HUES64 (cell line): ENCODE data around the gene TAF11.
"Not testable (repeated sequence)": the region's sequence is repeated elsewhere in the genome, so short reads cannot be mapped to it uniquely, and the experiment has no call there.

Experiments used
- H3K27ac ChIP-seq: 2 replicates; pipeline ENCODE4 v1.7.0; 2013; ENCODE audit warnings: low read depth, low read length, inconsistent platforms
- H3K27me3 ChIP-seq: 2 replicates; pipeline ENCODE4 v1.6.1; 2013; ENCODE audit warnings: mild to moderate bottlenecking, low read length; ENCODE audit not compliant: insufficient read depth
- H3K36me3 ChIP-seq: 2 replicates; pipeline ENCODE4 v1.6.1; 2013; ENCODE audit warnings: mild to moderate bottlenecking, low read length; ENCODE audit not compliant: insufficient read depth
- H3K4me1 ChIP-seq: 2 replicates; pipeline ENCODE4 v1.6.1; 2013; ENCODE audit warnings: mild to moderate bottlenecking, low read length, moderate library complexity; ENCODE audit not compliant: insufficient read depth
- H3K4me3 ChIP-seq: 2 replicates; pipeline ENCODE4 v1.5.1; 2013; ENCODE audit warnings: mild to moderate bottlenecking, low read length, moderate library complexity
- H3K9ac ChIP-seq: 2 replicates; pipeline ENCODE4 v1.6.1; 2013; ENCODE audit warnings: mild to moderate bottlenecking, low read depth, low read length
- H3K9me3 ChIP-seq: 2 replicates; pipeline ENCODE4 v1.6.1; 2013; ENCODE audit warnings: low read depth, low read length; ENCODE audit not compliant: insufficient read depth
- WGBS: fragments of 150-250, 120-280 bp; methylation state at CpG from one replicate; pipeline ENCODE4 v1.1.7; 2013; ENCODE audit warnings: missing lambda C conversion rate; 5-methylcytosine and 5-hydroxymethylcytosine counted together

TAF11 gene

DNA sequence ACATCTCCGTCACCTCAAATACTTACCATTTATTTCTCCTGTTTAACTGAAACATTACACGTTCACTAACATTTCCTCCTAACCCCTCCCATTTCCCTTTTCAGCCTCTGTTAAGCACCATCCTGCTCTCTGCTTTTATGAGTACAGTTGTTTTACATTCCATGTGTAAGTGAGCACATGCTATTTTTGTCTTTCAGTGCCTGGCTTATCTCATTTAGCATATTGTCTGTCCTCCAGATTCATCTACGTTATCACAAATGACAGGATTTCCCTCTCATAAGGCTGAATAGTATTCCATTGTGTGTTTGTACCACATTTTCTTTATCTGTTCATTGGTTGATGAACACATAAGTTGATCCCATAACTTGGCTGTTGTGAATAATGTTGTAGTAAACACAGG lies 22.7 kb downstream of the TAF11 start:
- Histone ChIP-seq H3K27me3 (no peaks in the 10 kb centered on the region), H3K4me1 (no peaks in the 10 kb centered on the region), H3K9me3 (no peaks in the 10 kb centered on the region), H3K4me3 (no peak overlapping the region), H3K9ac (no peak overlapping the region), H3K36me3 (peaks cover 48% of the 10 kb centered on the region), H3K27ac (no peak overlapping the region)
- 95% methylated on average over 3 of the region's 3 CpGs for WGBS

- H3K9ac ChIP-seq = no peak overlapping the region
- no peaks in the 10 kb centered on the region for H3K27me3 ChIP-seq
- no peaks in the 10 kb centered on the region for H3K9me3 ChIP-seq
- H3K4me1 ChIP-seq = no peaks in the 10 kb centered on the region
- H3K27ac ChIP-seq = no peak overlapping the region
- no peak overlapping the region for H3K4me3 ChIP-seq
- WGBS = 92% methylated on average over 4 of the region's 4 CpGs
- peaks cover 53% of the 10 kb centered on the region for H3K36me3 ChIP-seq
Observed at GRCh38 chr6:34864007-34864406, 23.8 kb downstream of the TAF11 start.

DNA sequence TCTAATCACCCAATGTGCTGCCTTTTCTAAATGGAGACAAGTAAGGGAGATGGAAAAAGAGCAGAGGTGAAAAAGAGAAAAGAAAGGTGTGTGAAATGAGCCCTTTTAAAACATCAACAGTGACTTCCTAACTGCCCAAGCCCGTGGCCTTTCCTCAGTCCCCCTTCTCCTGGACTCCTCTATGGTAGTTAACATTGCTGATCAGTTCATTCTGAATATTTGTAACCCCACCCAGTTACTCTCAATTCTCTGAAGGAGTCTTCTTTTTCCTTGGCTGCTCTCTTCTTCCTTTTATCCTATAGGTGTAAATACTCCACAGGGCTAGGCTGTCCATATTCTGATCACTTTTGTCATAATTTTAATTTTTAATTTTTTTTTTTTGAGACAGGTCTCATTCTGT lies 27.1 kb downstream of the TAF11 start:
- 95% methylated on average over 1 of the region's 1 CpG for WGBS
- H3K27me3 ChIP-seq = no peaks in the 10 kb centered on the region
- no peak overlapping the region for H3K4me3 ChIP-seq
- no peak overlapping the region for H3K9ac ChIP-seq
- H3K36me3 ChIP-seq = peaks cover 71% of the 10 kb centered on the region
- no peaks in the 10 kb centered on the region for H3K9me3 ChIP-seq
- H3K4me1 ChIP-seq = no peaks in the 10 kb centered on the region
- no peak overlapping the region for H3K27ac ChIP-seq

DNA sequence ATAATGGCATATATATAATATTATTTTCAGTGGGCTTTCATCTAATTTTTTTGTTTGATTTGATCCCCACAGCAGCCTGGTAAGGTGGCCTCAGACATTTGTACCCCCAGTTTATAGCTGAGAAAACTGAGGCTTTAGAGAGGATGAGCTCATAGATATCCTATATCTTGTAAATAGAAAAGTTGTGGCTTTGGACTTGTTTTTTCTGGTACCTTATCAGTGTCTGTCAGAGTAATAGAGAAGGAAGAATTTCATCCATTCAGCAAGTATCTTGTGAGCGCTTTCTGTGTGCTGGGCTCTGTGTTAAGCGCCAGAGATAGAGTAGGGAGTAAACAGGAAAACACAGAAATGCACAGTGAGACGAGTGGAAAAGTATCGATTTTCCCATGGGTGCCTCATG lies 27.9 kb downstream of the TAF11 start:
- Histone ChIP-seq H3K9me3 (no peaks in the 10 kb centered on the region), H3K27ac (no peak overlapping the region), H3K4me3 (no peak overlapping the region), H3K27me3 (no peaks in the 10 kb centered on the region), H3K9ac (no peak overlapping the region), H3K4me1 (no peaks in the 10 kb centered on the region), H3K36me3 (peaks cover 67% of the 10 kb centered on the region)
- 90% methylated on average over 4 of the region's 4 CpGs for whole genome bisulfite sequencing

GRCh38 chr6:34858681-34859080 lies 29.2 kb downstream of the TAF11 start:
- no peaks in the 10 kb centered on the region for H3K4me1 ChIP-seq
- no peaks in the 10 kb centered on the region for H3K9me3 ChIP-seq
- no peak overlapping the region for H3K4me3 ChIP-seq
- peaks cover 63% of the 10 kb centered on the region for H3K36me3 ChIP-seq
- H3K27ac ChIP-seq = no peak overlapping the region
- no peaks in the 10 kb centered on the region for H3K27me3 ChIP-seq
- WGBS = 90% methylated on average over 7 of the region's 7 CpGs
- no peak overlapping the region for H3K9ac ChIP-seq

- peaks cover 59% of the 10 kb centered on the region for H3K36me3 ChIP-seq
- WGBS = 87% methylated on average over 7 of the region's 7 CpGs
Observed at GRCh38 chr6:34855463-34855862, 32.4 kb downstream of the TAF11 start.

DNA sequence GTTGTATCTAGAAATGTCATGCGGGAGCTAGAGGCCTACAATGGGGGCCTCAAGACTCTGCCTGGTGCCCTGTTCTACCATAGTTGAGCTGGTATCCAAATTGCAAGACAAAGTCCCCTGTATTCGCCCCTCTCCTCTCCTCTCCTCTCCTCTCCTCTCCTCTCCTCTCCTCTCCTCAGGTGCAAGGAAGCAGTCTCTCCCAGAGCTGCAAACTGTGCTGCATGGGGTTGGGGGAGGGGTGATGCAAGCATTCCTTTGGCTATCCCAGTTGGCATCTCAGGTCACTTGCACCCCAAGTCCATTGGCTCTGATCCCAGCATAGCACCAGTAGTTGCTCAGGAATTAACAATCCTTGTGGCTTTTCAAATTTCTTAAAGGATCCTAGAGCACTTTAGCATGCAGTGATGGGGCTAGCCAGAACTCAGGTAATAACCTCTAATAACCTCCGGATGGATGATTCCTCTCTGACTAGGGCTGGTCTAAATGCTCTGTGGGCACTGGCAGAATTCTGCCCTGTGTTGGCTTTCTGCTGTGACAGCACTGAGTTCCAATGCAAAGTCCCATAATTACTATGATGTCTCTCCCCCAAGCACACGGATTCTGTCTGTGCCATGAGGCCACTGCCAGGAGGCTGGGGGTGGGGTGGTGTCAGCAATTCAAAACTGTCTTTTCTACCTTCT lies 35.3 kb downstream of the TAF11 start:
- Histone ChIP-seq H3K4me1 (no peaks in the 10 kb centered on the region; the same call in 1 of the 2 replicates), H3K27ac (no peak overlapping the region), H3K9ac (no peak overlapping the region), H3K4me3 (no peak overlapping the region), H3K36me3 (peaks cover 31% of the 10 kb centered on the region), H3K27me3 (no peaks in the 10 kb centered on the region), H3K9me3 (no peaks in the 10 kb centered on the region)
- 96% methylated on average over 4 of the region's 4 CpGs for WGBS

More at GRCh38 chr6:34855463-34855862, 32.4 kb downstream of the TAF11 start:
- no peaks in the 10 kb centered on the region for H3K9me3 ChIP-seq
- no peak overlapping the region for H3K9ac ChIP-seq
- H3K4me1 ChIP-seq = no peaks in the 10 kb centered on the region; the same call in 1 of the 2 replicates
- H3K4me3 ChIP-seq = no peak overlapping the region
- H3K27me3 ChIP-seq = no peaks in the 10 kb centered on the region
- no peak overlapping the region for H3K27ac ChIP-seq

- Histone ChIP-seq H3K27me3 (no peaks in the 10 kb centered on the region), H3K4me1 (no peaks in the 10 kb centered on the region; the same call in 1 of the 2 replicates), H3K9ac (no peak overlapping the region), H3K9me3 (no peaks in the 10 kb centered on the region), H3K4me3 (no peak overlapping the region), H3K27ac (no peak overlapping the region), H3K36me3 (peaks cover 19% of the 10 kb centered on the region)
- 93% methylated on average over 1 of the region's 1 CpG for WGBS
Observed at GRCh38 chr6:34851361-34851760, 36.5 kb downstream of the TAF11 start.

- H3K9ac ChIP-seq, H3K36me3 ChIP-seq, H3K4me1 ChIP-seq, H3K9me3 ChIP-seq, H3K27me3 ChIP-seq, H3K4me3 ChIP-seq, H3K27ac ChIP-seq: not testable (repeated sequence)
- WGBS = 89% methylated on average over 6 of the region's 6 CpGs
Observed at GRCh38 chr6:34849066-34849465, 38.8 kb downstream of the TAF11 start.

DNA sequence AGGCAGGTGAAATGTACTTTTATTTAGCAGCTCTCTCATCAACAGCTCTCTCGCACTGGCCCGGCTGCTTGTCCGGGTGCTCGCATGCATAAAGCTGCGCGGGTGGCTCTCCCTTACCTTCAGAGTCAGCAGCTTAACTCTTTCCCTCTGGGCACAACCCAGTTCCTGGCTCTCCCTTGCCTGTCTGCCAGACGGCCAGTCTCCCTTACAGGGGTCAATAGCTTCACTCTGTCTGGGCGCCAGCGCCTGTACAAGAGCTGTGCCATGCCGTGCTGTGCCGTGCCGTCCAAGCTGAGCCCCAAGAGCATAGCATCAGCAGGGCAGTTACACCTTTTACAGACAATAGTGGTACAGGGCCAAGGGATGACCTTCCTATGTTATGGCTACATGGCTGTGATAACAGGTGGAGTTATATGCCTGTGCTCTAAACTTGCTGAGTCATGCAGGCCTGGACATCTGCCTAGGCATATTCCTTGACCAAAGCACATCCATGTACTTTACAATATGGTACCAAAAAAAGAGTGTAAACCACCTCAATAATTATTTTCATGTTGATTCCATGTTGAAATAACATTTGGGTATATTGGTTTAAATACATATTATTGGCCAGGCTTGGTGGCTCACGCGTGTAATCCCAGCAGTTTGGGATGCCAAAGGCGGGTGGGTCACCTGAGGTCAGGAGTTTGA lies 48.0 kb downstream of the TAF11 start:
- H3K4me1 ChIP-seq = no peaks in the 10 kb centered on the region
- no peak overlapping the region for H3K4me3 ChIP-seq
- 96% methylated on average over 15 of the region's 15 CpGs for WGBS
- H3K27ac ChIP-seq = no peak overlapping the region
- H3K9ac ChIP-seq = no peak overlapping the region
- H3K36me3 ChIP-seq = peaks cover 47% of the 10 kb centered on the region
- no peaks in the 10 kb centered on the region for H3K27me3 ChIP-seq
- no peaks in the 10 kb centered on the region for H3K9me3 ChIP-seq

GRCh38 chr6:34837528-34837927 lies 50.3 kb downstream of the TAF11 start:
- H3K36me3 ChIP-seq = peaks cover 50% of the 10 kb centered on the region
- H3K4me1 ChIP-seq = no peaks in the 10 kb centered on the region
- no peak overlapping the region for H3K9ac ChIP-seq
- H3K27ac ChIP-seq = no peak overlapping the region
- H3K9me3 ChIP-seq = no peaks in the 10 kb centered on the region
- no peak overlapping the region for H3K4me3 ChIP-seq
- H3K27me3 ChIP-seq = no peaks in the 10 kb centered on the region
